PC-9 (cell line): ENCODE results near the gene ZNF143. TPM values are rescaled to one million over a fixed set of nuclear protein-coding genes. Genes with fewer than 3 reads are reported as not detected.
"Not testable (repeated sequence)": the region's sequence is repeated elsewhere in the genome, so short reads cannot be mapped to it uniquely, and the experiment has no call there.

Experiments used
- BruUV-seq: library from RNA; stranded (reverse); fragments of 400-500 nt; replicated peaks from 2 replicates; lab custom pipeline; 2021; lab: Mats Ljungman, UMichigan
- CTCF ChIA-PET: fragments of 300-600 bp; sonication (Branson Sonifier 250); formaldehyde crosslinking; loops from one replicate; lab custom pipeline; 2022; ENCODE audit warnings: antibody characterized with exemption; lab: Charles Lee
- POLR2A ChIA-PET: fragments of 300-600 bp; sonication (Branson Sonifier 250); formaldehyde crosslinking; loops from one replicate; lab custom pipeline; 2022; ENCODE audit warnings: antibody characterized with exemption; ENCODE audit not compliant: unreplicated experiment; lab: Charles Lee
- DNase-seq, 2 experiments: peaks; one replicate each; pipeline versions ENCODE4 v3.0.0 to v3.0.0-alpha.2; 2015 to 2022; ENCODE audit warnings: mixed read lengths in 1 of 2
- H2AFZ ChIP-seq: fragments of 200-600 bp; sonication (generic); 2 replicates; pipeline ENCODE4 v1.8.1; 2017; ENCODE audit warnings: antibody characterized with exemption
- H3F3A ChIP-seq: fragments of 200-600 bp; sonication (generic); 2 replicates; pipeline ENCODE4 v1.8.1; 2017; ENCODE audit warnings: antibody characterized with exemption, mild to moderate bottlenecking, low read depth; ENCODE audit not compliant: insufficient read depth
- H3K27ac ChIP-seq: fragments of 200-600 bp; sonication (generic); 2 replicates; pipeline ENCODE4 v1.6.1; 2016; ENCODE audit warnings: mixed run types
- H3K27me3 ChIP-seq: fragments of 200-600 bp; sonication (generic); 2 replicates; pipeline ENCODE4 v1.6.1; 2016; ENCODE audit warnings: low read depth, mixed run types; ENCODE audit not compliant: insufficient read depth
- H3K36me3 ChIP-seq: fragments of 200-600 bp; sonication (generic); 2 replicates; pipeline ENCODE4 v1.6.1; 2016; ENCODE audit warnings: low read depth, mixed run types
- H3K4me1 ChIP-seq: fragments of 200-600 bp; sonication (generic); replicated peaks from 2 replicates; pipeline ENCODE4 v1.6.1; 2016; ENCODE audit warnings: mixed run types; ENCODE audit not compliant: insufficient read depth
- H3K4me2 ChIP-seq: fragments of 200-600 bp; sonication (generic); 2 replicates; pipeline ENCODE4 v1.6.1; 2017; ENCODE audit warnings: mixed run types
- H3K4me3 ChIP-seq: fragments of 200-600 bp; sonication (generic); 2 replicates; pipeline ENCODE4 v1.6.1; 2016; ENCODE audit warnings: mixed run types
- H3K79me2 ChIP-seq: fragments of 200-600 bp; sonication (generic); 2 replicates; pipeline ENCODE4 v1.6.1; 2017; ENCODE audit warnings: low read depth, mixed run types
- H3K9me2 ChIP-seq: fragments of 200-600 bp; sonication (generic); 2 replicates; pipeline ENCODE4 v1.8.1; 2017; ENCODE audit warnings: mild to moderate bottlenecking; ENCODE audit not compliant: insufficient read depth
- H3K9me3 ChIP-seq: fragments of 200-600 bp; sonication (generic); 2 replicates; pipeline ENCODE4 v1.8.1; 2016; ENCODE audit warnings: low read depth; ENCODE audit not compliant: insufficient read depth
- H4K20me1 ChIP-seq: fragments of 200-600 bp; sonication (generic); 2 replicates; pipeline ENCODE4 v1.8.1; 2017; ENCODE audit not compliant: insufficient read depth
- EZH2 ChIP-seq: fragments of 200-600 bp; sonication (generic); IDR thresholded peaks from 2 replicates; pipeline ENCODE4 v1.8.0; 2017; ENCODE audit warnings: antibody characterized with exemption, low read depth
- intact Hi-C: fragments of 100-400 bp; cut with micrococcal nuclease; formaldehyde crosslinking; loops from one replicate; pipeline ENCODE4 v1.10.0; 2022; ENCODE audit not compliant: unreplicated experiment
- total RNA-seq: library from RNA; stranded (reverse); gene quantifications from 2 replicates; pipeline ENCODE4 v1.2.3, GENCODE V29; 2021
- TF ChIP-seq, protein P1 (sequence below): fragments of 200-600 bp; sonication (generic); conservative IDR thresholded peaks from 2 replicates; pipeline ENCODE4 v1.6.1; 2017; ENCODE audit warnings: mixed run types, antibody characterized with exemption, mild to moderate bottlenecking, moderate library complexity

ZNF143 gene
- total RNA-seq, 1 experiment from 2014 or later, result 16.5 TPM

DNA sequence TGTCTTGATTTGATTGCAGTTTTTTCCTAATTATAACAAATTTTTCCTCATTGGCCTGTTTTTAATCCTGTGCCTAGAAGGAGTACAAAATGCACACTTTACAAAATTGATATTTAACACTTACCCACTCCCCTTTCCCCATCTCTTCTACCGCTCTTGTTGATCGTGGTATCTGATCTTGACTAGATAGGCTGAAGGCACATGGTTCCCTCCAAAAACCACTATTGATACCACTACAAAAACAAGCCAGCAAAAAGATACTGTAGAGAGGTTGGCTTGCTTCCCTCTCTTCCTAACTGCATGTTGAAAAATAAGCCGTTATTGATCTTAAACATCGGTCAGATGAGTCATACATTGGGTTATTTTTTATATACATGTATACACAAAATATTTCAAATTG, 14.6 kb upstream of the ZNF143 start:
- Histone ChIP-seq H3F3A (peaks cover 52% of the 10 kb centered on the region; the same call in 1 of the 2 replicates), H3K4me3 (no peak overlapping the region), H3K79me2 (no peaks in the 10 kb centered on the region), H3K4me2 (no peak overlapping the region), H3K4me1 (no peaks in the 10 kb centered on the region), H3K27me3 (no peaks in the 10 kb centered on the region), H3K9me2 (no peaks in the 10 kb centered on the region), H3K9me3 (no peaks in the 10 kb centered on the region), H4K20me1 (no peaks in the 10 kb centered on the region), H2AFZ (no peak overlapping the region), H3K27ac (no peak overlapping the region), H3K36me3 (no peaks in the 10 kb centered on the region)
- intact Hi-C loops, result no loop called here
- DNase-seq, result no peak
- TF ChIP-seq, protein P1, sequence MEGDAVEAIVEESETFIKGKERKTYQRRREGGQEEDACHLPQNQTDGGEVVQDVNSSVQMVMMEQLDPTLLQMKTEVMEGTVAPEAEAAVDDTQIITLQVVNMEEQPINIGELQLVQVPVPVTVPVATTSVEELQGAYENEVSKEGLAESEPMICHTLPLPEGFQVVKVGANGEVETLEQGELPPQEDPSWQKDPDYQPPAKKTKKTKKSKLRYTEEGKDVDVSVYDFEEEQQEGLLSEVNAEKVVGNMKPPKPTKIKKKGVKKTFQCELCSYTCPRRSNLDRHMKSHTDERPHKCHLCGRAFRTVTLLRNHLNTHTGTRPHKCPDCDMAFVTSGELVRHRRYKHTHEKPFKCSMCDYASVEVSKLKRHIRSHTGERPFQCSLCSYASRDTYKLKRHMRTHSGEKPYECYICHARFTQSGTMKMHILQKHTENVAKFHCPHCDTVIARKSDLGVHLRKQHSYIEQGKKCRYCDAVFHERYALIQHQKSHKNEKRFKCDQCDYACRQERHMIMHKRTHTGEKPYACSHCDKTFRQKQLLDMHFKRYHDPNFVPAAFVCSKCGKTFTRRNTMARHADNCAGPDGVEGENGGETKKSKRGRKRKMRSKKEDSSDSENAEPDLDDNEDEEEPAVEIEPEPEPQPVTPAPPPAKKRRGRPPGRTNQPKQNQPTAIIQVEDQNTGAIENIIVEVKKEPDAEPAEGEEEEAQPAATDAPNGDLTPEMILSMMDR, result no peak
- TF ChIP-seq EZH2, result no peak
- POLR2A ChIA-PET, result no interaction called here
- BruUV-seq, result no TSS peak
- CTCF ChIA-PET, result no interaction called here

DNA sequence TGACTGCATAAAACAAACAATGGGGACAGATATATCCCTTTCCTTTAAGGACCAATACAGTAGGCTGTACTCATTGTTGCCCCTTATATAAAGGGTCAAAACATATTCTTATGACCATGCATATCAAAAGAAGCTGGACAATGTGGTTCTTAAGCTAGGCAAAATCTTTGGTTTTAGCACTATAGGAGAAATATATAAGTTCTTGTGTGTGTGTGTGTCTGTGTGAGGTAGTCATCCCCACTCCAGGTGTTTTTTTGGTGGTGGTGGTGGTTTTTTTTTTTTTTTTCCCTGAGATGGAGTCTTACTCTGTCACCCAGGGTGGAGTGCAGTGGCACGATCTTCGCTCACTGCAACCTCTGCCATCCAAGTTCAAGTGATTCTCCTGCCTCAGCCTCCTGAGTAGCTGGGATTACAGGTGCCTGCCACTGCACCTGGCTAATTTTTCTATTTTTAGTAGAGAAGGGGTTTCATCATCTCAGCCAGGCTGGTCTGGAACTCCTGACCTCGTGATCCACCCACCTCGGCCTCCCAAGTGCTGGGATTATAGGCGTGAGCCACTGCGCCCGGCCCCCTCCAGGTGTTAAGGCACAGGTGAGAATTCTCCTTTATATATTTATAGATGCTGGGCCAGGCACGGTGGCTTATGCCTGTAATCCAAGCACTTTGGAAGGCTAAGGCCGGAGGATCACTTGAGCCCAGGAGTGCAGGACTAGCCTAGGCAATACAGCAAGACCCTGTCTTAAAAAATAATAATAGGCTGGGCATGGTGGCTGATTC, 12.0 kb upstream of the ZNF143 start:
- no peaks in the 10 kb centered on the region for H3K9me2 ChIP-seq
- no peak overlapping the region for H3K4me2 ChIP-seq
- no peak overlapping the region for H3K27ac ChIP-seq
- no peaks in the 10 kb centered on the region for H3K79me2 ChIP-seq
- no peaks in the 10 kb centered on the region; the same call in 1 of the 2 replicates for H3K9me3 ChIP-seq
- no peak for TF ChIP-seq EZH2
- TF ChIP-seq, protein P1, result no peak
- no peaks in the 10 kb centered on the region for H3K4me1 ChIP-seq
- H3K27me3 ChIP-seq, result no peaks in the 10 kb centered on the region
- H2AFZ ChIP-seq, result no peak overlapping the region
- H3F3A ChIP-seq, result peaks cover 53% of the 10 kb centered on the region; the same call in 1 of the 2 replicates
- no TSS peak for BruUV-seq
- H3K4me3 ChIP-seq, result no peak overlapping the region
- no peak for DNase-seq
- POLR2A ChIA-PET, result no interaction called here
- H3K36me3 ChIP-seq, result no peaks in the 10 kb centered on the region
- intact Hi-C loops, result no loop called here
- CTCF ChIA-PET, result interaction anchor here (0.6 kb wide), 1 partner anchor 372 kb away, joined by 7 read pairs; no protein-coding TSS in a partner anchor
- no peaks in the 10 kb centered on the region for H4K20me1 ChIP-seq

DNA sequence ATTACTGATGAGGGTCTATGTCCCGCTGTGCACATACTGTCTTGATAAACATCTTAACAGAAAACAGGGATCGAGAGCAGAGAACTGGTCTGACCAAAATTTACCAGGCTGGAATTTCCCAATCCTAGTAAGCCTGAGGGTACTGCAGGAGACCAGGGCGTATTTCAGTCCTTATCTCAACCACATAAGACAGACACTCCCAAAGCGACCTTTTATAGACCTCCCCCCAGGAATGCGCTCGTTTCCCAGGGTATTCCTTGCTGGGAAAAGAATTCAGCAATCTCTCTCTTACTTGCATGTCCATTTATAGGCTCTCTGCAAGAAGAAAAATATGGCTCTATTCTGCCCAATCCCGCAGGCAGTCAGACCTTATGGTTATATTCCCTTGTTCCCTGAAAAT, 8.8 kb upstream of the ZNF143 start:
- H3K4me1 ChIP-seq, H3K27ac ChIP-seq, intact Hi-C loops, H3K27me3 ChIP-seq, H4K20me1 ChIP-seq, H3K36me3 ChIP-seq, CTCF ChIA-PET, POLR2A ChIA-PET, H3K4me2 ChIP-seq, H3K9me2 ChIP-seq, BruUV-seq, H3K4me3 ChIP-seq, H3K79me2 ChIP-seq, H3K9me3 ChIP-seq, H2AFZ ChIP-seq, DNase-seq: not testable (repeated sequence)
- peaks cover 38% of the 10 kb centered on the region; the same call in 1 of the 2 replicates for H3F3A ChIP-seq
